WTC11 (cell line): Measurements from ENCODE around the gene MYO5B. TPM values are rescaled to one million over a fixed set of nuclear protein-coding genes. Genes with fewer than 3 reads are reported as not detected.

Experiments used
- ATAC-seq: fragments of 200-7000 bp; cut with Tn5 transposase; 2 replicates; pipeline ENCODE4 v1.10.0; 2021; ENCODE audit warnings: mild to moderate bottlenecking, moderate library complexity
- CTCF ChIA-PET: fragments of 300-600 bp; sonication (Branson Sonifier 250); formaldehyde crosslinking; loops from one replicate; lab custom pipeline; 2021; ENCODE audit warnings: antibody characterized with exemption; lab: Charles Lee
- POLR2A ChIA-PET: fragments of 350-600 bp; sonication (Branson Sonifier 250); formaldehyde crosslinking; loops from one replicate; lab custom pipeline; 2021; ENCODE audit warnings: antibody characterized with exemption; lab: Charles Lee
- DNase-seq: peaks from one replicate; pipeline ENCODE4 v3.0.0; 2021; ENCODE audit warnings: low spot score
- H3K27ac Mint-ChIP-seq: 2 replicates; pipeline ENCODE4 v1.8.0; 2021; ENCODE audit warnings: mixed read lengths
- H3K27me3 Mint-ChIP-seq: 2 replicates; pipeline ENCODE4 v1.8.0; 2021; ENCODE audit warnings: low read depth, mild to moderate bottlenecking, moderate library complexity, mixed read lengths
- H3K36me3 Mint-ChIP-seq: 2 replicates; pipeline ENCODE4 v1.8.0; 2021; ENCODE audit warnings: mixed read lengths
- H3K4me1 Mint-ChIP-seq: 2 replicates; pipeline ENCODE4 v1.8.0; 2022; ENCODE audit warnings: mixed read lengths
- H3K4me3 Mint-ChIP-seq: 2 replicates; pipeline ENCODE4 v1.8.0; 2021; ENCODE audit warnings: mild to moderate bottlenecking, moderate library complexity, mixed read lengths
- H3K9me3 Mint-ChIP-seq: 2 replicates; pipeline ENCODE4 v1.8.0; 2021; ENCODE audit warnings: mixed read lengths
- CBFB ChIP-seq: sonication (generic); formaldehyde crosslinking; IDR thresholded peaks from 2 replicates; pipeline ENCODE4 v1.8.1; 2022; ENCODE audit warnings: mild to moderate bottlenecking, low read depth, missing genetic modification reagents
- ETV6 ChIP-seq: sonication (generic); formaldehyde crosslinking; IDR thresholded peaks from 2 replicates; pipeline ENCODE4 v1.8.1; 2022; ENCODE audit warnings: mild to moderate bottlenecking, missing genetic modification reagents
- IRF2 ChIP-seq: sonication (generic); formaldehyde crosslinking; IDR thresholded peaks from 2 replicates; pipeline ENCODE4 v1.8.0; 2022; ENCODE audit warnings: low read depth, missing genetic modification reagents, borderline replicate concordance
- JUN ChIP-seq: sonication (generic); formaldehyde crosslinking; IDR thresholded peaks from 2 replicates; pipeline ENCODE4 v1.8.0; 2023; ENCODE audit warnings: mild to moderate bottlenecking, missing genetic modification reagents
- KAT7 ChIP-seq: sonication (generic); formaldehyde crosslinking; IDR thresholded peaks from 2 replicates; pipeline ENCODE4 v1.8.1; 2023; ENCODE audit warnings: missing genetic modification reagents, mild to moderate bottlenecking, borderline replicate concordance
- OVOL2 ChIP-seq: fragments of 250-450 bp; sonication (Bioruptor Pico); IDR thresholded peaks from 2 replicates; pipeline ENCODE4 v1.9.0; 2021; ENCODE audit warnings: mild to moderate bottlenecking, borderline replicate concordance
- TEAD1 ChIP-seq: sonication (generic); formaldehyde crosslinking; IDR thresholded peaks from 2 replicates; pipeline ENCODE4 v1.8.0; 2022; ENCODE audit warnings: mild to moderate bottlenecking, missing genetic modification reagents
- TP53 ChIP-seq: sonication (generic); formaldehyde crosslinking; IDR thresholded peaks from 2 replicates; pipeline ENCODE4 v1.8.1; 2023; ENCODE audit warnings: mild to moderate bottlenecking, missing genetic modification reagents
- ZNF317 ChIP-seq: sonication (generic); formaldehyde crosslinking; IDR thresholded peaks from 2 replicates; pipeline ENCODE4 v1.8.1; 2023; ENCODE audit warnings: low read depth, mild to moderate bottlenecking, moderate library complexity, missing genetic modification reagents, borderline replicate concordance
- total RNA-seq: library from RNA; stranded (reverse); gene quantifications from 3 replicates; pipeline ENCODE4 v1.2.3, GENCODE V29; 2021
- TF ChIP-seq, protein P1 (sequence below): fragments of 250-450 bp; sonication (Bioruptor Pico); IDR thresholded peaks from 2 replicates; pipeline ENCODE4 v1.9.0; 2021; ENCODE audit warnings: moderate library complexity, mild to moderate bottlenecking, inconsistent platforms, borderline replicate concordance
- TF ChIP-seq, protein P2 (sequence below): sonication (generic); formaldehyde crosslinking; IDR thresholded peaks from 2 replicates; pipeline ENCODE4 v1.8.1; 2022; ENCODE audit warnings: missing genetic modification reagents, borderline replicate concordance
- TF ChIP-seq, protein P3 (sequence below): sonication (generic); formaldehyde crosslinking; IDR thresholded peaks from 2 replicates; pipeline ENCODE4 v1.8.0; 2022; ENCODE audit warnings: missing genetic modification reagents
- TF ChIP-seq, protein P4 (sequence below): fragments of 250-450 bp; sonication (Bioruptor Pico); IDR thresholded peaks from 2 replicates; pipeline ENCODE4 v1.9.0; 2021; ENCODE audit warnings: mild to moderate bottlenecking
- TF ChIP-seq, protein P5 (sequence below): fragments of 200-600 bp; IDR thresholded peaks from 2 replicates; pipeline ENCODE4 v1.8.0; 2022; ENCODE audit warnings: antibody characterized with exemption

MYO5B gene
- total RNA-seq, 1 experiment from 2014 or later = 8.7 TPM

DNA sequence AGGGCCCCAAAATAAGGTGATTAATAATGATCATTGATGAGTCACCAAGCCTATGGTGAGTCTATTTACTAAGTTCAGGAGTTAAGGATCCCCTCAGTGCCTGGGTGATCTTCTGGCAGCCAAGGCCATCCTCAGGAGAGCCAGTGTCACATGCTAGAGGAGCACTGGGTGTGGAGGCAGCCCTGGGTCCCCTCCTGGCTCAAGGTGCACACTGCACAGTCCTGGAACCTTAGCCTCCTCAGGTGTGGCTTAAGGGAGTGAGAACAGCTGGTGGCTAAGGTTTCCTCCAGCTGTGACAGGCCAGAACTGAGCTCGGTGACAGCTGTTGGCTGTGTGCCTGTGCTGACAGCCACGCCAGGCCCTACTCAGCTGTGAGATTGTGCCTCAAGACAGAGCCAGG is 329.5 kb downstream of the MYO5B start:
- no peaks in the 10 kb centered on the region for H3K4me1 Mint-ChIP-seq
- ChIA-PET CTCF (interaction anchor here (1.0 kb wide), 1 partner anchor 27 kb away, joined by 3 read pairs; no protein-coding TSS in a partner anchor), POLR2A (no interaction called here)
- H3K27me3 Mint-ChIP-seq = no peaks in the 10 kb centered on the region
- H3K9me3 Mint-ChIP-seq = peaks cover 5% of the 10 kb centered on the region
- no peak for DNase-seq
- H3K4me3 Mint-ChIP-seq = no peak overlapping the region
- H3K36me3 Mint-ChIP-seq = peaks cover 3% of the 10 kb centered on the region; the same call in 1 of the 2 replicates
- no peak overlapping the region for H3K27ac Mint-ChIP-seq
- TF ChIP-seq ZNF317 (CRISPR knock-in tag) (no peak), OVOL2 (CRISPR knock-in tag) (no peak), JUN (CRISPR knock-in tag) (no peak), ETV6 (CRISPR knock-in tag) (no peak), IRF2 (no peak), TEAD1 (CRISPR knock-in tag) (no peak), TP53 (CRISPR knock-in tag) (no peak), KAT7 (CRISPR knock-in tag) (no peak), CBFB (CRISPR knock-in tag) (no peak)
- TF ChIP-seq, protein P1, sequence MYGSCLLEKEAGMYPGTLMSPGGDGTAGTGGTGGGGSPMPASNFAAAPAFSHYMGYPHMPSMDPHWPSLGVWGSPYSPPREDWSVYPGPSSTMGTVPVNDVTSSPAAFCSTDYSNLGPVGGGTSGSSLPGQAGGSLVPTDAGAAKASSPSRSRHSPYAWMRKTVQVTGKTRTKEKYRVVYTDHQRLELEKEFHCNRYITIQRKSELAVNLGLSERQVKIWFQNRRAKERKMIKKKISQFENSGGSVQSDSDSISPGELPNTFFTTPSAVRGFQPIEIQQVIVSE (CRISPR knock-in tag) = no peak
- TF ChIP-seq, protein P2, sequence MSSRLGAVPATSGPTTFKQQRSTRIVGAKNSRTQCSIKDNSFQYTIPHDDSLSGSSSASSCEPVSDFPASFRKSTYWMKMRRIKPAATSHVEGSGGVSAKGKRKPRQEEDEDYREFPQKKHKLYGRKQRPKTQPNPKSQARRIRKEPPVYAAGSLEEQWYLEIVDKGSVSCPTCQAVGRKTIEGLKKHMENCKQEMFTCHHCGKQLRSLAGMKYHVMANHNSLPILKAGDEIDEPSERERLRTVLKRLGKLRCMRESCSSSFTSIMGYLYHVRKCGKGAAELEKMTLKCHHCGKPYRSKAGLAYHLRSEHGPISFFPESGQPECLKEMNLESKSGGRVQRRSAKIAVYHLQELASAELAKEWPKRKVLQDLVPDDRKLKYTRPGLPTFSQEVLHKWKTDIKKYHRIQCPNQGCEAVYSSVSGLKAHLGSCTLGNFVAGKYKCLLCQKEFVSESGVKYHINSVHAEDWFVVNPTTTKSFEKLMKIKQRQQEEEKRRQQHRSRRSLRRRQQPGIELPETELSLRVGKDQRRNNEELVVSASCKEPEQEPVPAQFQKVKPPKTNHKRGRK = no peak
- TF ChIP-seq, protein P3, sequence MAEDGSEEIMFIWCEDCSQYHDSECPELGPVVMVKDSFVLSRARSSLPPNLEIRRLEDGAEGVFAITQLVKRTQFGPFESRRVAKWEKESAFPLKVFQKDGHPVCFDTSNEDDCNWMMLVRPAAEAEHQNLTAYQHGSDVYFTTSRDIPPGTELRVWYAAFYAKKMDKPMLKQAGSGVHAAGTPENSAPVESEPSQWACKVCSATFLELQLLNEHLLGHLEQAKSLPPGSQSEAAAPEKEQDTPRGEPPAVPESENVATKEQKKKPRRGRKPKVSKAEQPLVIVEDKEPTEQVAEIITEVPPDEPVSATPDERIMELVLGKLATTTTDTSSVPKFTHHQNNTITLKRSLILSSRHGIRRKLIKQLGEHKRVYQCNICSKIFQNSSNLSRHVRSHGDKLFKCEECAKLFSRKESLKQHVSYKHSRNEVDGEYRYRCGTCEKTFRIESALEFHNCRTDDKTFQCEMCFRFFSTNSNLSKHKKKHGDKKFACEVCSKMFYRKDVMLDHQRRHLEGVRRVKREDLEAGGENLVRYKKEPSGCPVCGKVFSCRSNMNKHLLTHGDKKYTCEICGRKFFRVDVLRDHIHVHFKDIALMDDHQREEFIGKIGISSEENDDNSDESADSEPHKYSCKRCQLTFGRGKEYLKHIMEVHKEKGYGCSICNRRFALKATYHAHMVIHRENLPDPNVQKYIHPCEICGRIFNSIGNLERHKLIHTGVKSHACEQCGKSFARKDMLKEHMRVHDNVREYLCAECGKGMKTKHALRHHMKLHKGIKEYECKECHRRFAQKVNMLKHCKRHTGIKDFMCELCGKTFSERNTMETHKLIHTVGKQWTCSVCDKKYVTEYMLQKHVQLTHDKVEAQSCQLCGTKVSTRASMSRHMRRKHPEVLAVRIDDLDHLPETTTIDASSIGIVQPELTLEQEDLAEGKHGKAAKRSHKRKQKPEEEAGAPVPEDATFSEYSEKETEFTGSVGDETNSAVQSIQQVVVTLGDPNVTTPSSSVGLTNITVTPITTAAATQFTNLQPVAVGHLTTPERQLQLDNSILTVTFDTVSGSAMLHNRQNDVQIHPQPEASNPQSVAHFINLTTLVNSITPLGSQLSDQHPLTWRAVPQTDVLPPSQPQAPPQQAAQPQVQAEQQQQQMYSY (CRISPR knock-in tag) = no peak
- TF ChIP-seq, protein P4, sequence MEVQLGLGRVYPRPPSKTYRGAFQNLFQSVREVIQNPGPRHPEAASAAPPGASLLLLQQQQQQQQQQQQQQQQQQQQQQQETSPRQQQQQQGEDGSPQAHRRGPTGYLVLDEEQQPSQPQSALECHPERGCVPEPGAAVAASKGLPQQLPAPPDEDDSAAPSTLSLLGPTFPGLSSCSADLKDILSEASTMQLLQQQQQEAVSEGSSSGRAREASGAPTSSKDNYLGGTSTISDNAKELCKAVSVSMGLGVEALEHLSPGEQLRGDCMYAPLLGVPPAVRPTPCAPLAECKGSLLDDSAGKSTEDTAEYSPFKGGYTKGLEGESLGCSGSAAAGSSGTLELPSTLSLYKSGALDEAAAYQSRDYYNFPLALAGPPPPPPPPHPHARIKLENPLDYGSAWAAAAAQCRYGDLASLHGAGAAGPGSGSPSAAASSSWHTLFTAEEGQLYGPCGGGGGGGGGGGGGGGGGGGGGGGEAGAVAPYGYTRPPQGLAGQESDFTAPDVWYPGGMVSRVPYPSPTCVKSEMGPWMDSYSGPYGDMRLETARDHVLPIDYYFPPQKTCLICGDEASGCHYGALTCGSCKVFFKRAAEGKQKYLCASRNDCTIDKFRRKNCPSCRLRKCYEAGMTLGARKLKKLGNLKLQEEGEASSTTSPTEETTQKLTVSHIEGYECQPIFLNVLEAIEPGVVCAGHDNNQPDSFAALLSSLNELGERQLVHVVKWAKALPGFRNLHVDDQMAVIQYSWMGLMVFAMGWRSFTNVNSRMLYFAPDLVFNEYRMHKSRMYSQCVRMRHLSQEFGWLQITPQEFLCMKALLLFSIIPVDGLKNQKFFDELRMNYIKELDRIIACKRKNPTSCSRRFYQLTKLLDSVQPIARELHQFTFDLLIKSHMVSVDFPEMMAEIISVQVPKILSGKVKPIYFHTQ (CRISPR knock-in tag) = no peak
- TF ChIP-seq, protein P5, sequence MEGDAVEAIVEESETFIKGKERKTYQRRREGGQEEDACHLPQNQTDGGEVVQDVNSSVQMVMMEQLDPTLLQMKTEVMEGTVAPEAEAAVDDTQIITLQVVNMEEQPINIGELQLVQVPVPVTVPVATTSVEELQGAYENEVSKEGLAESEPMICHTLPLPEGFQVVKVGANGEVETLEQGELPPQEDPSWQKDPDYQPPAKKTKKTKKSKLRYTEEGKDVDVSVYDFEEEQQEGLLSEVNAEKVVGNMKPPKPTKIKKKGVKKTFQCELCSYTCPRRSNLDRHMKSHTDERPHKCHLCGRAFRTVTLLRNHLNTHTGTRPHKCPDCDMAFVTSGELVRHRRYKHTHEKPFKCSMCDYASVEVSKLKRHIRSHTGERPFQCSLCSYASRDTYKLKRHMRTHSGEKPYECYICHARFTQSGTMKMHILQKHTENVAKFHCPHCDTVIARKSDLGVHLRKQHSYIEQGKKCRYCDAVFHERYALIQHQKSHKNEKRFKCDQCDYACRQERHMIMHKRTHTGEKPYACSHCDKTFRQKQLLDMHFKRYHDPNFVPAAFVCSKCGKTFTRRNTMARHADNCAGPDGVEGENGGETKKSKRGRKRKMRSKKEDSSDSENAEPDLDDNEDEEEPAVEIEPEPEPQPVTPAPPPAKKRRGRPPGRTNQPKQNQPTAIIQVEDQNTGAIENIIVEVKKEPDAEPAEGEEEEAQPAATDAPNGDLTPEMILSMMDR = no peak
- no peak for ATAC-seq
